HepG2 (cell line): ENCODE data around the gene NUTF2. TPM values are rescaled to one million over a fixed set of nuclear protein-coding genes. Genes with fewer than 3 reads are reported as not detected.

ENCODE experiments used
- CBX5 ChIP-seq: sonication (generic); formaldehyde crosslinking; IDR thresholded peaks from 2 replicates; pipeline ENCODE4 v1.4.0; 2020; ENCODE audit warnings: missing genetic modification reagents, borderline replicate concordance
- HDAC1 ChIP-seq: sonication (generic); formaldehyde crosslinking; IDR thresholded peaks from 2 replicates; pipeline ENCODE4 v1.5.1; 2020; ENCODE audit warnings: mild to moderate bottlenecking, missing genetic modification reagents
- HIC2 ChIP-seq: sonication (generic); formaldehyde crosslinking; IDR thresholded peaks from 2 replicates; pipeline ENCODE4 v1.9.0; 2022; ENCODE audit warnings: low read depth, missing genetic modification reagents
- HNF1B ChIP-seq: sonication (generic); formaldehyde crosslinking; IDR thresholded peaks from 2 replicates; pipeline ENCODE4 v1.5.1; 2020; ENCODE audit warnings: mild to moderate bottlenecking, moderate library complexity, missing genetic modification reagents
- NRL ChIP-seq: sonication (generic); formaldehyde crosslinking; IDR thresholded peaks from 2 replicates; pipeline ENCODE4 v1.5.0; 2020; ENCODE audit warnings: missing genetic modification reagents, mild to moderate bottlenecking, moderate library complexity, borderline replicate concordance
- PAX8 ChIP-seq: sonication (generic); formaldehyde crosslinking; IDR thresholded peaks from 2 replicates; pipeline ENCODE4 v1.8.0; 2022; ENCODE audit warnings: mild to moderate bottlenecking, missing genetic modification reagents, borderline replicate concordance
- RXRA ChIP-seq: sonication (generic); formaldehyde crosslinking; IDR thresholded peaks from 2 replicates; pipeline ENCODE4 v1.5.1; 2020; ENCODE audit warnings: missing genetic modification reagents
- TBP ChIP-seq: sonication (generic); formaldehyde crosslinking; IDR thresholded peaks from 2 replicates; pipeline ENCODE4 v1.5.0; 2020; ENCODE audit warnings: missing genetic modification reagents
- ZNF292 ChIP-seq: sonication (generic); formaldehyde crosslinking; IDR thresholded peaks from 2 replicates; pipeline ENCODE4 v1.8.1; 2022; ENCODE audit warnings: mild to moderate bottlenecking, low read depth, missing genetic modification reagents, borderline replicate concordance
- ZNF318 ChIP-seq: sonication (generic); formaldehyde crosslinking; IDR thresholded peaks from 2 replicates; pipeline ENCODE4 v1.4.0; 2020; ENCODE audit warnings: mild to moderate bottlenecking, missing genetic modification reagents
- ZNF619 ChIP-seq: sonication (generic); formaldehyde crosslinking; IDR thresholded peaks from 2 replicates; pipeline ENCODE4 v1.4.0; 2020; ENCODE audit warnings: mild to moderate bottlenecking, missing genetic modification reagents
- polyA plus RNA-seq, 8 experiments: library from polyadenylated mRNA; depleted of rRNA in 3 of 8; stranded (reverse) in 7 of 8; unstranded in 1 of 8; fragments of >200 nt; fragmentation: Illumina TruSeq in 4 of 8; extraction: Trizol in 4 of 8; gene quantifications; 2 replicates each; pipeline versions ENCODE4 v1.2.1 to v1.2.3, GENCODE V29; 2011 to 2016; ENCODE audit warnings: low read depth in 4 of 8, missing spikeins in 1 of 8, mixed read lengths in 1 of 8; ENCODE audit not compliant: insufficient read depth in 1 of 8
- total RNA-seq, 5 experiments: library from RNA; depleted of rRNA; stranded (reverse); fragments of >200 nt; fragmentation: Illumina TruSeq; extraction: Trizol; gene quantifications; 2 replicates each; pipeline ENCODE4 v1.2.3, GENCODE V29; 2016; ENCODE audit warnings: low read depth in 1 of 5

The NUTF2 gene
- total and polyA plus RNA-seq, 2 of the 13 experiments (the other 11 are each of a cell fraction or from before 2014, with no cell fraction given), result 168 to 214 TPM

- TF ChIP-seq ZNF318 (CRISPR knock-in tag), result 0 out of 2 replicates have a peak, but pooled peaks have one; percentile 62
- peak; percentile 91 for TF ChIP-seq HDAC1 (CRISPR knock-in tag)
- TF ChIP-seq ZNF292, result 0 out of 2 replicates have a peak, but pooled peaks have one; percentile 36
- TF ChIP-seq RXRA (CRISPR knock-in tag), result peak; percentile 60; the same call in 1 of the 2 replicates
- TF ChIP-seq HIC2 (CRISPR knock-in tag), result no peak
- TF ChIP-seq ZNF619, result 0 out of 2 replicates have a peak, but pooled peaks have one; percentile 46
- TF ChIP-seq HNF1B (CRISPR knock-in tag), result peak; percentile 38; the same call in 1 of the 2 replicates
- TF ChIP-seq TBP (CRISPR knock-in tag), result 0 out of 2 replicates have a peak, but pooled peaks have one; percentile 44
- 0 out of 2 replicates have a peak, but pooled peaks have one; percentile 16 for TF ChIP-seq PAX8
- TF ChIP-seq CBX5 (CRISPR knock-in tag), result 0 out of 2 replicates have a peak, but pooled peaks have one; percentile 11
- no peak for TF ChIP-seq NRL (CRISPR knock-in tag)
These were observed 39.5 kb upstream of the NUTF2 start (continued) for GRCh38 chr16:67807148-67807682.
